Measurements from ENCODE around the gene PLPP3. TPM values are rescaled to one million over a fixed set of nuclear protein-coding genes. Genes with fewer than 3 reads are reported as not detected.

The PLPP3 gene
- total RNA-seq, 1 experiment from 2014 or later = 3.5 TPM

GRCh38 chr1:56510642-56511021, 68.7 kb downstream of the PLPP3 start:
- no peak for DNase-seq (ENCODE audit: low read depth)
- in situ Hi-C loops (cut with HindIII; ENCODE audit: low pct_unique_long_range_greater_than_20kb, low sequenced_read_pairs) = no loop called here

GRCh38 chr1:56509713-56510641, 69.4 kb downstream of the PLPP3 start:
- no peak for DNase-seq (ENCODE audit: low read depth)
- in situ Hi-C loops (cut with HindIII; ENCODE audit: low pct_unique_long_range_greater_than_20kb, low sequenced_read_pairs) = no loop called here

GRCh38 chr1:56508523-56508983, 70.8 kb downstream of the PLPP3 start:
- DNase-seq (ENCODE audit: low read depth) = peak; percentile 25
- in situ Hi-C loops (cut with HindIII; ENCODE audit: low pct_unique_long_range_greater_than_20kb, low sequenced_read_pairs) = no loop called here

- in situ Hi-C loops (cut with HindIII; ENCODE audit: low pct_unique_long_range_greater_than_20kb, low sequenced_read_pairs) = no loop called here
- no peak for DNase-seq (ENCODE audit: low read depth)
Measured at GRCh38 chr1:56507925-56508522, 71.3 kb downstream of the PLPP3 start.

- in situ Hi-C loops (cut with HindIII; ENCODE audit: low pct_unique_long_range_greater_than_20kb, low sequenced_read_pairs) = no loop called here
- no peak for DNase-seq (ENCODE audit: low read depth)
Measured at GRCh38 chr1:56506951-56507491, 72.3 kb downstream of the PLPP3 start.

GRCh38 chr1:56505792-56506743, 73.3 kb downstream of the PLPP3 start:
- no peak for DNase-seq (ENCODE audit: low read depth)
- in situ Hi-C loops (cut with HindIII; ENCODE audit: low pct_unique_long_range_greater_than_20kb, low sequenced_read_pairs) = no loop called here

GRCh38 chr1:56502700-56503245, 76.6 kb downstream of the PLPP3 start:
- DNase-seq (ENCODE audit: low read depth) = peak; percentile 11
- in situ Hi-C loops (cut with HindIII; ENCODE audit: low pct_unique_long_range_greater_than_20kb, low sequenced_read_pairs) = no loop called here

- DNase-seq (ENCODE audit: low read depth) = no peak
- in situ Hi-C loops (cut with HindIII; ENCODE audit: low pct_unique_long_range_greater_than_20kb, low sequenced_read_pairs) = no loop called here
Measured at GRCh38 chr1:56501888-56502287, 77.5 kb downstream of the PLPP3 start.

- in situ Hi-C loops (cut with HindIII; ENCODE audit: low pct_unique_long_range_greater_than_20kb, low sequenced_read_pairs) = no loop called here
- no peak for DNase-seq (ENCODE audit: low read depth)
Measured at GRCh38 chr1:56501426-56501825, 77.9 kb downstream of the PLPP3 start.

GRCh38 chr1:56496821-56497772, 82.3 kb downstream of the PLPP3 start:
- in situ Hi-C loops (cut with HindIII; ENCODE audit: low pct_unique_long_range_greater_than_20kb, low sequenced_read_pairs) = no loop called here
- DNase-seq (ENCODE audit: low read depth) = no peak

- in situ Hi-C loops (cut with HindIII; ENCODE audit: low pct_unique_long_range_greater_than_20kb, low sequenced_read_pairs) = no loop called here
- DNase-seq (ENCODE audit: low read depth) = no peak
Measured at GRCh38 chr1:56496158-56496557, 83.2 kb downstream of the PLPP3 start.

- in situ Hi-C loops (cut with HindIII; ENCODE audit: low pct_unique_long_range_greater_than_20kb, low sequenced_read_pairs) = no loop called here
- no peak for DNase-seq (ENCODE audit: low read depth)
Measured at GRCh38 chr1:56495538-56495937, 83.8 kb downstream of the PLPP3 start.

- in situ Hi-C loops (cut with HindIII; ENCODE audit: low pct_unique_long_range_greater_than_20kb, low sequenced_read_pairs) = no loop called here
- no peak for DNase-seq (ENCODE audit: low read depth)
Measured at GRCh38 chr1:56494306-56494705, 85.1 kb downstream of the PLPP3 start.

- DNase-seq (ENCODE audit: low read depth) = no peak
- in situ Hi-C loops (cut with HindIII; ENCODE audit: low pct_unique_long_range_greater_than_20kb, low sequenced_read_pairs) = no loop called here
Measured at GRCh38 chr1:56493826-56494225, 85.5 kb downstream of the PLPP3 start.

- DNase-seq (ENCODE audit: low read depth) = no peak
- in situ Hi-C loops (cut with HindIII; ENCODE audit: low pct_unique_long_range_greater_than_20kb, low sequenced_read_pairs) = no loop called here
Measured at GRCh38 chr1:56491441-56491840, 87.9 kb downstream of the PLPP3 start.

- in situ Hi-C loops (cut with HindIII; ENCODE audit: low pct_unique_long_range_greater_than_20kb, low sequenced_read_pairs) = no loop called here
- no peak for DNase-seq (ENCODE audit: low read depth)
Measured at GRCh38 chr1:56490619-56491018, 88.7 kb downstream of the PLPP3 start.

- in situ Hi-C loops (cut with HindIII; ENCODE audit: low pct_unique_long_range_greater_than_20kb, low sequenced_read_pairs) = no loop called here
Measured at GRCh38 chr1:56489695-56490094, 89.7 kb downstream of the PLPP3 start.

More at GRCh38 chr1:56489695-56490094, 89.7 kb downstream of the PLPP3 start:
- no peak for DNase-seq (ENCODE audit: low read depth)
